RWPE2 (cell line): ENCODE data around the gene GFAP.
A peak's percentile ranks its signal among the peaks of the same experiment; 100 is the strongest.

ENCODE experiments used
- ATAC-seq: fragments of 200-7000 bp; cut with Tn5 transposase; 3 replicates; pipeline ENCODE4 v1.9.1; 2021; ENCODE audit warnings: low read depth
- DNase-seq: peaks from one replicate; pipeline ENCODE4 v3.0.0-alpha.2; 2020; ENCODE audit warnings: low spot score
- H3K27ac ChIP-seq: fragments of 450-650 bp; 2 replicates; pipeline ENCODE4 v1.5.1; 2017; ENCODE audit warnings: mild to moderate bottlenecking; ENCODE audit not compliant: poor library complexity, severe bottlenecking
- H3K27me3 ChIP-seq: fragments of 250-450 bp; sonication (Bioruptor Pico); 2 replicates; pipeline ENCODE4 v1.5.1; 2021; ENCODE audit warnings: mild to moderate bottlenecking, moderate library complexity; ENCODE audit not compliant: insufficient read depth, poor library complexity, severe bottlenecking
- H3K36me3 ChIP-seq: fragments of 250-450 bp; sonication (Bioruptor Pico); 2 replicates; pipeline ENCODE4 v1.5.1; 2020; ENCODE audit warnings: low read depth, mild to moderate bottlenecking, moderate library complexity
- H3K4me1 ChIP-seq: fragments of 250-450 bp; sonication (Bioruptor Pico); 2 replicates; pipeline ENCODE4 v1.5.1; 2021; ENCODE audit warnings: mild to moderate bottlenecking, moderate library complexity; ENCODE audit not compliant: insufficient read depth, poor library complexity, severe bottlenecking
- H3K4me3 ChIP-seq: fragments of 250-450 bp; sonication (Bioruptor Pico); 2 replicates; pipeline ENCODE4 v1.5.1; 2021; ENCODE audit warnings: mild to moderate bottlenecking, moderate library complexity; ENCODE audit not compliant: severe bottlenecking
- H3K9me3 ChIP-seq: fragments of 250-450 bp; sonication (Bioruptor Pico); 2 replicates; pipeline ENCODE4 v1.5.1; 2021; ENCODE audit warnings: mild to moderate bottlenecking, moderate library complexity; ENCODE audit not compliant: severe bottlenecking
- TF ChIP-seq, protein P1 (sequence below): fragments of 450-650 bp; IDR thresholded peaks from one replicate; pipeline ENCODE4 v1.5.1; 2017; ENCODE audit warnings: mild to moderate bottlenecking, moderate library complexity; ENCODE audit not compliant: poor library complexity, severe bottlenecking

GFAP gene

DNA sequence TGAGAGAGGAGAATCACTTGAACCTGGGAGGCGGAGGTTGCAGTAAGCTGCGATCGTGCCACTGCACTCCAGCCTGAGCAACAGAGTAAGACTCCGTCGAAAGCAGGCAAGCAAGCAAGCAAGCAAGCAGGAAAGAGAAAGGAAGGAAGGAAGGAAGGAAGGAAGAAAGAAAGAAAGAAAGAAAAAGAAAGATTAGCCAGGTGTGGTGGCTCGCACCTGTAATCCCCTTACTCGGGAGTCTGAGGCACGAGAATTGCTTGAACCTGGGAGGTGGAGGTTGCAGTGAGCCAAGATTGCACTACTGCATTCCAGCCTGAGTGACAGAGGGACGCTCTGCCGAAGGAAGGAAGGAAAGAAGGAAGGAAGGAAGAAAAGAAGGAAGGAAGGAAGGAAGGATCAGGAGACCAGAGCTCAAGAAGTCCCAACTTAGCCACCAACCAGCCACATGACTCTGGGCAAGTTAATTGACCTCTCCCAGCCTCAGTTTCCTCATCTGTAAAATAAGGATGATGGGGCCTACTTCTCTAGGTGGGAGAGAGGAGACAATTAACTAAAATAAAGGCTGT, 6.5 kb downstream of the GFAP start:
- H3K27ac ChIP-seq = peak overlapping the region; percentile 71
- no peaks in the 10 kb centered on the region for H3K36me3 ChIP-seq
- no peaks in the 10 kb centered on the region for H3K9me3 ChIP-seq
- ATAC-seq = no peak
- H3K27me3 ChIP-seq = no peaks in the 10 kb centered on the region
- no peak for DNase-seq
- TF ChIP-seq, protein P1, sequence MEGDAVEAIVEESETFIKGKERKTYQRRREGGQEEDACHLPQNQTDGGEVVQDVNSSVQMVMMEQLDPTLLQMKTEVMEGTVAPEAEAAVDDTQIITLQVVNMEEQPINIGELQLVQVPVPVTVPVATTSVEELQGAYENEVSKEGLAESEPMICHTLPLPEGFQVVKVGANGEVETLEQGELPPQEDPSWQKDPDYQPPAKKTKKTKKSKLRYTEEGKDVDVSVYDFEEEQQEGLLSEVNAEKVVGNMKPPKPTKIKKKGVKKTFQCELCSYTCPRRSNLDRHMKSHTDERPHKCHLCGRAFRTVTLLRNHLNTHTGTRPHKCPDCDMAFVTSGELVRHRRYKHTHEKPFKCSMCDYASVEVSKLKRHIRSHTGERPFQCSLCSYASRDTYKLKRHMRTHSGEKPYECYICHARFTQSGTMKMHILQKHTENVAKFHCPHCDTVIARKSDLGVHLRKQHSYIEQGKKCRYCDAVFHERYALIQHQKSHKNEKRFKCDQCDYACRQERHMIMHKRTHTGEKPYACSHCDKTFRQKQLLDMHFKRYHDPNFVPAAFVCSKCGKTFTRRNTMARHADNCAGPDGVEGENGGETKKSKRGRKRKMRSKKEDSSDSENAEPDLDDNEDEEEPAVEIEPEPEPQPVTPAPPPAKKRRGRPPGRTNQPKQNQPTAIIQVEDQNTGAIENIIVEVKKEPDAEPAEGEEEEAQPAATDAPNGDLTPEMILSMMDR = no peak
- H3K4me1 ChIP-seq = peaks cover 29% of the 10 kb centered on the region
- H3K4me3 ChIP-seq = no peak overlapping the region

DNA sequence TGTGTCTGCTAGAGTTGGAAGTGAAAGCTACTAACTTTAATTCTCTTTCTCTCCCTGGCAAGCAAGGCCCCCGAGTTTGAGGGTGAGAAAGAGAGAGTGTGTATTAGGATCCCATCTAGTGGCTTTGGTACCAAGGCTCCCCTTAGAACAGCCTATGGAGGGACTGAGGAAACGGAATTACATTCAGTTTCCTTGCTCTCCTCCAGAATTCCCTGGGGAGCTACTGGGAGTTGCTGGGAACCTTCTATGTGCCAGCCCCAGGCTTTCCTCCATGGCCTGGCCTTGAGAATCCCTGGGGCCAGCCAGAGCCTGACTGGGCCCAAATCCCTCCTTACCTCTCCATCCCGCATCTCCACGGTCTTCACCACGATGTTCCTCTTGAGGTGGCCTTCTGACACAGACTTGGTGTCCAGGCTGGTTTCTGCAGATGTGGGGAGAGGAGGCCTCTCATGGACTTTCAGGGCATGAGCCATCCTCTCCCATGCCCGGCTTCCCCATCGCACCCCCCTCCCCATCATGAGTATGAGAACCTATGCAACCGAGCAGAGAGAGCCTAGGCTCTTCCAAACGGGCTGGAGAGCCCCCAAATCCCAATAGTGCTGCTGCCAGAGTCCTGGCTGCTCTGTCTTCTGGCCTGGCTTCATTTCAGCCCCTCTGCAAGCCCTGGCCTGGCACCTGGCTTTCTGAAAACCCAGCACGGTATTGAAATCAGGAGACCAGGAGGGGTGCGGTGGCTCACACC, 7.4 kb downstream of the GFAP start:
- Histone ChIP-seq H3K9me3 (no peaks in the 10 kb centered on the region), H3K36me3 (no peaks in the 10 kb centered on the region), H3K27me3 (no peaks in the 10 kb centered on the region), H3K27ac (peak overlapping the region; percentile 70), H3K4me3 (no peak overlapping the region), H3K4me1 (peaks cover 29% of the 10 kb centered on the region)
- no peak for DNase-seq
- TF ChIP-seq, protein P1 = no peak
- ATAC-seq = no peak

DNA sequence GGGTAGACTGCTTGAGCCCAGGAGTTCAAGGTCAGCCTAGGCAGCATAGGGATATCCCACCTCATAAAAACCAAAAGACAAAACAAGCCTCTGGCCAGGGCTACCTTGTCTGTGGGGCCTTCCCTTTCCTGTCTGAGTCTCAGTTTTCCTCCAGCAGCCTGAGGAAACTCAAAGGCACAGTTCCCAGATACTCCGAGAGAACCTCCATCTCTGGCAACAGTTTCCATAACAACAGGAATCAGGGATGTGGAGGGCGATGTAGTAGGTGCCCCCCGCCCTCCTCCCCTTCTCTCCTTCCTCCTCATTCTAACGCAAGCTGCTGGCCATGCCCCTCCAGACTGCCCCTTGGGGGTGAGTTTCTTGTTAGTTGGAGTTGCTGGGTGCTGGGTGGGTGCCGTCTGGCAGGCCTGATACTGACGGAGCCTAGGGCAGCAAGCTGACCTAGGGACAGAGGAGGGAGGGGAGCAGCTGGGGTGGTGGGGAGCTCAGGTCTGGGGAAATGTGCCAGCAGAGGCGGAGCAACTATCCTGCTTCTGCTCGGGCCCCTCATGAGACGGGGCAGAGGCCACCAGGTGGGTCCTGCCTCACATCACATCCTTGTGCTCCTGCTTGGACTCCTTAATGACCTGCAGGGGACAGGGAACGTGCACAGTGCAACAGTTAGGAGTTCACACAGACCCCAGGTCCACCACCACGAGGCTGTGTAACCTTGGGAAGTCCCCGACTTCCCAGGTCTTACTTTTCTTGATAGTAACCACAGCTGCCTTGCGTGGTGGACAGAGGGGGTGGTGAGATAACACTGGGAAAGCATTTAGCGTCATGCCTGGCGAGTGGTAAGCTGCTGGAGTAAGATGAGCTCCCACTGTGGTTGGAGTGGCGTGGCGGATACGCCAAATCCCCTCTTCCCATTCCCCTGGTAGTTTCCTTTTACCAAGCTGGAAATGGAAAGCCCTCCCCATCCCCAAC, 8.3 kb downstream of the GFAP start:
- DNase-seq (no peak), ATAC-seq (no peak)
- Histone ChIP-seq H3K4me1 (peaks cover 29% of the 10 kb centered on the region), H3K36me3 (no peaks in the 10 kb centered on the region), H3K4me3 (no peak overlapping the region), H3K27ac (peak overlapping the region; percentile 70), H3K27me3 (no peaks in the 10 kb centered on the region), H3K9me3 (no peaks in the 10 kb centered on the region)
- TF ChIP-seq, protein P1 = no peak

DNA sequence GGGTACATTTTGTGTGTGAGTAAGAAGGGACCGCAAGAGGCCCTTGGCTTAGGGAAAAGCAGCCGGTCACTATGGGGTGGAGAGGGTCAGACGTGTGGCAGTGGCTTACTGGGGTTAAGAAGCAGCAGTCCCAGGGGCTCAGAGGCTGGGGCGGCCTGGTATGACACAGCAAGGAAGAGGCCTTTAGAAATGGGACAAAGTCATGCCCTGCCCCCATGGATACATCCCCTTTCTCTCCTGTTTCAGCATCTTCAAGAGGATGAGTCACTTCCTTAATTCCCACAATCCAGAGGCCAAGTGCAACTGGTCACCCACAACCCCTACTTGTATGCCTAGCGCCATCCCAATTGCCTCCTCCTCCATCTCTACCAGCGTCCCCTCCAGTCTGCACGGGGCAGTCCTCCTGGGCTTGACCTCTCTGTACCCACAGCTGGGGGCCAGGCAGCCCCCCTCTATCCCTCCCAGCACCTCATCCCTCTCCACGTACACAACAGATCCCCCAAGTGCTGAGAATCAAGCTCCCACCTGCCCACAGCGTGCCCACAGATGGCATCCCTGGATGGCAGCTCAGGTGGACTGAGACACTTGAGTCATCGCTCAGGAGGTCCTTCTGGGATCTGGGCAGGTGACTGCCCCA, 9.2 kb downstream of the GFAP start:
- Histone ChIP-seq H3K4me1 (peaks cover 37% of the 10 kb centered on the region), H3K36me3 (no peaks in the 10 kb centered on the region), H3K27me3 (no peaks in the 10 kb centered on the region), H3K27ac (peak overlapping the region; percentile 70), H3K9me3 (no peaks in the 10 kb centered on the region), H3K4me3 (no peak overlapping the region)
- TF ChIP-seq, protein P1 = no peak
- DNase-seq (peak; percentile 68), ATAC-seq (peak; percentile 76)
